Nasal cavity respiratory epithelium epithelial cell of viscerocranial mucosa (primary cell): ENCODE data around the gene GRK4. TPM values are rescaled to one million over a fixed set of nuclear protein-coding genes. Genes with fewer than 3 reads are reported as not detected.

ENCODE experiments used
- total RNA-seq: library from RNA; depleted of rRNA; stranded (reverse); fragments of >200 nt; gene quantifications from 2 replicates; pipeline ENCODE4 v1.2.3, GENCODE V29; 2014

GRK4 gene
- total RNA-seq = 3.4 and 4.8 TPM in 2 replicates

DNA sequence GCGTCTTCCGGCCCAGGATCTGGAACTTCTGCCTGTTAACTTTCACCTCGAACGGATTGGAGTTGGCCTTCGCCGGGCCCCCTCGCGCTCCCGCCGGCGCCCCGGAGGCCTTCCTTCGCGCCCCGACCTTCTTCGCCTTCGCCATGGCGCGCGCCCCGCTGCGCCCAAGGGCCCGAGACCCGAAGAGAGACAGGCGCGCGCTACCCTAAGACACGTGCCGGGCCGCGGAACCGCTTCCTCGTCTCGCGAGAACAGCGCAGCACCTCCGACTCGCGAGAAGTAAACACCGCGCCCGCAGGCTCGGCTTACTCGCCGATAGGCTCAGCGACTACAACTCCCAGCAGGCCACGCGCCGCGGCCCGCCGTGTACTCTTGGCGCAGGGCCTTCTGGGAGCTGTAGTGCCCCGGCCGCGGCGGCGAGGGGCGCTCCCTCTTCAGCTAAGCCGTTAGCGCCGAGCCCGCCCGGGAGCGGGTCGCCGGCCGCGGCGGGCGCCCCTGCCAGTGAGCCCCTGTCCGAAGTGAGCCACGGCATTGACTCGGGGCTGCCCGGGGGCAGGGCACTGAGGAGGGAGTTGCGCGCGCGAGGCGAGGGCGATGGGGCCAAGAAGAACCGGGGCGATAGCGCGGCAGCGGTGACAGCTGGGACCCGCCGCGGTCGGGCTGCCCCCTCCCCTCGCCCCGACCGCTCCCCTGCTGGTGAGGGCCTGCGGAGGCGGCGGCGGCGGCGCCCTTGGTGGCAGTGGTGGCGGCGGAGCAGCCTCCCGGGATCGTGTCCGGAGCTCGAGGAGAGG lies at the start of gene GRK4, which contains the start of gene NOP14:
Gene GRK4, plus strand, starts transcription at position 397 of the 791 bp plus-strand sequence. CDS start 500 bp downstream, outside the sequence.
Gene NOP14, minus strand, starts transcription at position 232 of the 791 bp plus-strand sequence. Its CDS starts 87 bp downstream, at position 145.

GRCh38 chr4:3074078-3074845 lies 110.9 kb downstream of the GRK4 start, which contains the start of the genes HTT and HTT-AS:
Gene HTT (plus strand): TSS chr4:3074681. CDS start chr4:3074826, 145 bp downstream.
Gene HTT-AS (minus strand): TSS chr4:3074538.

Other genes with a start within 250 kb of the GRK4 start
- 47.8 and 64.4 TPM in 2 replicates for gene TNIP2, start 207.2 kb upstream of the GRK4 start, total RNA-seq
- gene SH3BP2, start 170.5 kb upstream of the GRK4 start, total RNA-seq = 25.6 and 113 TPM in 2 replicates
- gene ADD1, start 119.7 kb upstream of the GRK4 start, total RNA-seq = 82.4 and 140 TPM in 2 replicates
- gene NOP14, start 165 bp upstream of the GRK4 start, total RNA-seq = 35.5 and 57.4 TPM in 2 replicates
- not detected in 2 replicates for gene HTT-AS, start 111.0 kb downstream of the GRK4 start, total RNA-seq
- gene HTT, start 111.1 kb downstream of the GRK4 start, total RNA-seq = 59.5 and 94.8 TPM in 2 replicates